HS-5 (cell line): ENCODE data around the gene PSMC6.

ENCODE experiments used
- DNase-seq: peaks from one replicate; pipeline ENCODE4 v3.0.0-alpha.2; 2012; ENCODE audit warnings: low read depth

Gene PSMC6

GRCh38 chr14:52706724-52707706, at the start of gene PSMC6:
Gene PSMC6, plus strand, starts transcription at chr14:52707200. Its CDS starts 20 bp downstream, at chr14:52707220.
- peak; percentile 61 for DNase-seq

DNA sequence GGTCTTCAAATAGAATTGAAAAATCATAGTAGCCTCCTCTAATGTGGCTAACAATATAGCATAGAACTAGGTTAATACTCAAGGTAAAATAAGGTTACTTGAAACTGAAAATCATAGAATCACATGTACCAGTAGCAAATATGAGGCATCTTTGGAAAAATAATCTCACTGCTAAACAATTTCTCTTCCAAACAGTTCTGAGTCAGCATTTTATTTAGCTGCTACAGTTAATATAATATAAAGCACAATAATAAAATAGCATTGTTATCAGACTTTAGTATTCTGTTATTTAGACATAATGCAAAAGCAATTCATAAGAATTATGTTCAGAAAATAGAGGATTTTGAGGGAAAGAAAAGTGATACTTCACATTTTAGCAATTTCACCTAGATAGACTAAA, 46.7 kb upstream of the PSMC6 start:
- no peak for DNase-seq

- no peak for DNase-seq
Measured at GRCh38 chr14:52660832-52661231, 46.2 kb upstream of the PSMC6 start.

- no peak for DNase-seq
Measured at GRCh38 chr14:52661314-52661713, 45.7 kb upstream of the PSMC6 start.

- DNase-seq: no peak
Measured at GRCh38 chr14:52663850-52664249, 43.1 kb upstream of the PSMC6 start.

DNA sequence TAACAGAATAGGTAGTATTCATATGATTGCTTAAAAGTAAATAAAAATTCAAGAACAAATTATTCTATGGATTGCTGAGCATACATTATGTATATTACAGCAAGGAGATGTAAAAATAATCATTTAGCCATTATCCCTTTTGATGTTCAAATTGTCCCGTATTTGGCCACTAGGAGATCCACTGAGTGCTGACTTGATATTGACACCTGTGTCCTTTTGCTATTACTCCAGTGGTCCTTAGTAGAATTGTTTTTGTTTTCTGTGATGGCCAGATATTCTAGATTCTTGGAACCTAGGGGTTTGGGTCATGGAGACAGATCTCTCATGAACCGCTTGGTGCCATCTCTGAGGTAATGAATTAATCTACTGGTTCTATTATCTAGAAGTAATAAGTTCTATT, 28.4 kb upstream of the PSMC6 start:
- DNase-seq: no peak

DNA sequence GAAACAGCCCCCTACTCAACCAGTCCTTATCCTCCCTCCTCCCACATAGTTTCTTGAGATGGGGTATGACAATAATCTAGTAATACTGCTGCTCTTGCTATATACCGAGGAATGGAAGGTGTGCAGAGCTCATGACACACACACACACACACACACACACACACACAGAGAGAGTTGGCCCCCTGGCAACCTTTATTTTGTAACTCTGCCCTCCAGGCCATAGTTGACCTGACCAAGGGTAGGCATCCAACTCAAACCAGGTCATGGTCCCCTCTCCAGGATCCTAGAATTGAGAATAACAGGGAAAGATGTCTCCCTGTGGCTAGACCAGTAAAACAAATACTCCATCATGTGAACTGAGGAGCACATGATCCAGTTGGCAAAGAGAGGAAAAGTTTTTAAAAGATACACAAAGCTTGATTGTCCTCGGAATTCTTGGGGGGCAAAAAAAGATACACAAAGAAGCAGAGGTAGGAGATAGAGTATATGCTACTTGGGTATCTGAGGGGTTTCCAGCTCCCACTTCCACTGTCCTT, 22.9 kb upstream of the PSMC6 start:
- no peak for DNase-seq

GRCh38 chr14:52686176-52686575, 20.8 kb upstream of the PSMC6 start:
- DNase-seq: no peak

DNA sequence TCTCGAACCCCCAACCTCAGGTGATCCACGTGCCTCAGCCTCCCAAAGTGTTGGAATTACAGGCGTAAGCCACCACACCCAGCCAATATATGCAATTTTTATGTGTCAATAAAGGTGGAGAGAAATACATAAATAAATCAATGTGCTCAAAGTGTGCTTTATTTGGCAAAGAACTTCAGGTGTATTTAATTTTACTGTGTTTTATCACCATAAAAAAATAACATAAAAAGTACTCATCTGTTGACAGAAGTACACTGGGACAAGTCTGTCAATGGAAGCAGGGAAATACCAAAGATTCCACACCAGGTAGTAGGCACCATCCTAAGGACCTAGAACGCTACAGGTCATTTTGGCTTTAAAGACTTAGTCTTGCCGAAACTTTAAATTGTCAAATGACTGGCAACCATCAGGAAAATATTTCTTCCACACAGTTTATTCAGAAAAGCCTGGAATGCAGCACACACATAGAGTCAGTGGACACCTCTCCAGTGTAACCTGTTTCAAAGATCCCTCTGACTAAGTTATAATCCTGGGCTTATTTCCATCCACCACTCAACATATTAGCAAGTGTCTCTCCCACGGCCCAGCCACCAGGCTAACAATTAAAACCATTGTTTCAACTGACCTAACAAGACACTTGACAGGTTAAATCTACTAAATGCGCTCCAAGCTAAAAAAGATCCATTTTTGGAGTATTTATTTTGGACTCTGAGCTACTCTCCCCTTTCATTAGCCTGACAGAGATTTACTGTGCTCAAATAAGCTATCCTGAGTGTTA, 15.8 kb upstream of the PSMC6 start:
- no peak for DNase-seq

DNA sequence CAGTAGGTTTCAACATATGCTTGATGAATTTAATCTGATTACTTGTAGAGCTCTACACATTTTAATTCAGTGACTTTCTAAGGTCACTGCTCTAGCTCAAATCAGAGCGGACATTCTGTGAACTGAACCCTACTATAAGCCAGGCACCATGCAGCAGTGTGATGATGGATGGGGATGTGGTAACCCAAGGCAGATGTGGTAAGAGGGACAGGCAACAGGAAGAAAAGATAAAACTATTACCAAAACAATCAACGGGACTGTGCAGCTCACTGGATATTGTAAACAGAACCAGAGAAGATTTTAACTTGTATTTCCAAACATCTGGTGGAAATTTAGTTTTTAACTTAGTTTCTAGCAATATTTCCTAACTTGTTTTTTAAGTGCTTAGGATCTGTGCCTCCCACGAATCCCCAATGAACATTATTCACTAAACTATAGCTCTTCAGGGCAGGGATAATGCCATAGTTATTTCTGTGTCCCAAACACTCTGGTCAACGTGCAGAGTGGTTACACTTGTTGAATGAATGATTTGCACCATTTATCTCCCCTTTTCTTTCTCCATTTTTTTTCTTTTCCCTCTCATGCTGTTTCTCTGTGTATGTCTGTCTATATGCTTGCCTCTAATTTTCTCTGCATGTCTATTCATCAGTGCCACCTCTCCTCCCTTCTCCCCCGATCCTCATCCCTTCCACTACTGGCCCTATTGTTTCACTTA, 14.6 kb upstream of the PSMC6 start:
- no peak for DNase-seq

GRCh38 chr14:52693036-52693435, 14.0 kb upstream of the PSMC6 start:
- no peak for DNase-seq

DNA sequence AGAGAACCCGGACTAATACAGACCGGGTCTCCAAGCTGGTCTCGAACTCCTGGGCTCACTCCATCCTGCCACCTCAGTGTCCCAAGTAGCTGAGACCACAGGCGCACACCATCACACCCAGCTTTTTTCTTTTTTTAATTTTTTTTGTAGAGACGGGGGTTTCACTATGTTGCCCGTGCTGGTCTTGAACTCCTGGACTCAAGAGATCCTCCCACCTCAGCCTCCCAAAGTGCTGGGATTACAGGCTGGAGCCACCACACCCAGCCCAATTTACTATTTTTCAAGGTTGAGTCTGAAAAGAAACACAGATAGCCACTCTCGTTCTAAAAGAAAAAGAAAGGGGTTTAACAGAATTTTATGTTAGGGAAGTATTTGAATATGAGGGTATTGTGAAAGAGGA, 13.5 kb upstream of the PSMC6 start:
- no peak for DNase-seq

- peak; percentile 31 for DNase-seq
Measured at GRCh38 chr14:52694761-52695480, 12.1 kb upstream of the PSMC6 start.

DNA sequence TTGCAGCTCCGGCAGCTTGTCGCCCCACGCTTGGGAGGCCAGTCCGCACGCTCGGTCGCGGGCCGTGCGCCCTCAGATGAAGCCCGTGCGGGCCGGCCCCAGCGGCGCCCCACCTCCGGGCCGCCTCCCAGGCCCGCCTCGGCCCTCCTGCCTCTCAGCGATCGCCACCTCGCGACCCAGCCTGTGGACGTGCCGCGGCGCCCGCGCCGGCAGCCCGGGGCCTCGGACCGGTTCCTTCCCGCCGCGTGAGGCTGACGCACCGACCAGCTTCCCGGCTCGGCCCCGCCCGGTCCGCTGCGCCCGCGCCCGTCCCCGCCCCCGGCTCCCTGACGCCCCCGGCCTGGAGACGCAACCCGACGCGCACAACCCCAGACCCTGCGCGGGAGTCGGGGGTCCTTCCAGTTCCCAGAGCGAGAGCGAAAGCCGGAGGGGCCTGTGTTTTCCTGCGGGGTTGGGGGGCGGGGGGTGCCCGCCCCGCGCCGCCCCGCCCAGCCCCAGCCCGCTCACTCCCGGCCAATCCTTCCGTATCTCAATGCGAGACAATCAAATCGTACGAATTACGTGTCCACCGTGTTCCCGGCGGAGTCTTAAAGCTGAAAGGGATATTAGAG, 11.4 kb upstream of the PSMC6 start, which contains the start of gene ERO1A:
Gene ERO1A, minus strand, starts transcription at position 78 of the 611 bp plus-strand sequence. Its CDS starts 77 bp downstream, at position 1.
- DNase-seq: peak; percentile 50

DNA sequence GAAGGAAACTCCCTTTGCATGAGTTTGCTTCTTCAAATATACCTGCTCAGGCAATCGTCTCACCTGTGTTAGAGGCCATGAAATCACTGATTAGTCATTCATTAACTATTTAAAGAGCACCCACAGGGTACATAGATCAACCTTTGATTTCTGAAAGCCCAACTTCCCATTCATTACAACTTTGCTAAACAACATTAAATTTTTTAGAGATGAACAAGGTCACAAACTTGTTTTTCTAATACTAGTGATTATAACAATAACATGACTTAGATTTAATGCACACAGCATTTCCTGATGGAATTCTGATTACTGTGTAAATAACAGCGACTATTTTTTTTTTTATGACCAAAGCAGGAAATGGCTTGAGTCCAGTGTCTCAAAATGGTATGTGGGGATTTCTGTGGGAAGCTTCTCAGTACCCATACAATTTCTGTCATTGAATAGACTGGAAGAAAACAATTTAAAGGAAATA, 6.3 kb upstream of the PSMC6 start:
- DNase-seq: no peak

GRCh38 chr14:52701223-52701622, 5.8 kb upstream of the PSMC6 start:
- no peak for DNase-seq

- DNase-seq: peak; percentile 77
Measured at GRCh38 chr14:52703225-52703624, 3.8 kb upstream of the PSMC6 start.

- no peak for DNase-seq
Measured at GRCh38 chr14:52703664-52704063, 3.3 kb upstream of the PSMC6 start.

DNA sequence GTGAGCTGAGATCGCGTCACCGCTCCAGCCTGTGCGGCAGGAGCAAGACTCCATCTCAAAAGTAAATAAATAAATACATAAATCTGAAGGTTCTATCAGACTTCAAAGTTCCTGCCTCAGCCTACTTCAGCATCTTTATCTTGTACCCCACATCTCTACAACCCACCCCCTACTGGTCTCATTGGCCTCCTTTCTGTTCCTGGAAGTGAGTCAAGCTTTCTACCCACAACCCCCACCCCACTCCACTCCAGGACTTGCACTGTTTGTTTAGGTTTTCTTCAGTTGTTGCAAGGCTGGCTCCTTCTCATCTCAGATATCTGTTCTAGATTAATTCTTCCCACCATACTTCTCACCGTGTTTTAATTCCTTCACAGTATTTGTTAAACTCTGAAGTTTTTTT, 714 bp upstream of the PSMC6 start:
- no peak for DNase-seq

GRCh38 chr14:52711666-52712065, 4.7 kb downstream of the PSMC6 start:
- DNase-seq: no peak

GRCh38 chr14:52716155-52716554, 9.2 kb downstream of the PSMC6 start:
- DNase-seq: no peak
